ENCODE measurements around the gene CHKA. TPM values are rescaled to one million over a fixed set of nuclear protein-coding genes. Genes with fewer than 3 reads are reported as not detected.
A peak's percentile ranks its signal among the peaks of the same experiment; 100 is the strongest.

Gene CHKA
- total and polyA plus RNA-seq, 2 experiments from 2014 or later = 37.1 to 94.4 TPM

DNA sequence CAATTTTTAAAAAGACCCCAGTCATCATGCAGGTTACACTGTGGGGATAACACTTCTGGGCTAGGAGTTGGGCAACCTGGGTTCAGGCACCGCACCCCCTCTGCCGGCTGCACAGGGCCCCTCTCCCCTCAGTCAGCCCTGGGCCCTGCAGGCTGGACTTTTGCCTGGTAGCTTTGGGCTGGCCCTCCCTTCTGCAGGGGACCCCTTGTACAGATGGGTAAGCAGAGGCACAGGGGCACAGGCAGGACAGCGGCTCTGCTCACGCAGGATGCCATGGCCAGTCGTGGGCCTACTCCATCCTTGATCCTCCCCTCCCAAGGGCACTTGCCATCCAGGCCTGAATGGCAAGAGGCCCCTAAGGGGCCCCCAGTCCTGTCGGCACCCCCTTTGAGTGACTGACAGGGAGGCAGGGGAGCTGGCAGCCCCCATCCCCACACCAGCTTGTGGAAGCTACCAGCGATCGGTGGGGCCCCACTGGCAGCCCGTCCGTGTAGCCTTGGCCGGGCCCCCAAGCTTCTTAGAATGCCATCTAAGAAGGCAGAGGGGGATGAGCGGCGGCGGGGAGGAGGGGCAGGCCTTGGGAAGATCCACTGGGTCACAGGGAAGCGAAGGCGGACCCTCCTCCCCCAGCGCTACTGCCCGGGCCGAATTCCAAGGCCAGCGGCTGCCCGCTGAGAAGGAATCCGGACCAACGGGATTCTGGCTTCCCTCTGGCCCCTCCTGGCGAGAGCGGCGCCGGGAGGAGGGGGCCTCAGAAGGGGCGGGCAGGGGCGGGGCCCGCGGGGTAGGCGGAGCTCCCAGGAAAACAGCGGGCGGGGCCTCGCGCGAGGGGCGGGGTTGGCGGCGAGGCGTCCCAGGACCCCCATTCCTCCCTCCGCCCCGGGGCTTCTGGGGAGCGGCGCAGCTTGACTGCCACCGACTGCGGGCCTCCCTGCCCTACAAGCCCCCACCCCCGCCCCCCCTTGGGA, 6.8 kb upstream of the CHKA start:
- H3K27ac ChIP-seq (ENCODE audit: low read depth) = peak overlapping the region; percentile 100
- DNase-seq (ENCODE audit: low spot score) (peak; percentile 98), ATAC-seq (peak; percentile 89)
- H3K9me3 Mint-ChIP-seq = peaks cover 42% of the 10 kb centered on the region
- no peaks in the 10 kb centered on the region for H3K27me3 ChIP-seq (ENCODE audit: insufficient read depth)
- no peaks in the 10 kb centered on the region for H4K20me1 ChIP-seq (replicated peaks; ENCODE audit: insufficient read depth)
- 0 out of 2 replicates have a peak, but pooled peaks cover 2% of the 10 kb centered on the region for H3K79me2 ChIP-seq (replicated peaks; ENCODE audit: insufficient read depth)
- H2AFZ ChIP-seq = peak overlapping the region; percentile 87; the same call in 1 of the 2 replicates
- peaks cover 28% of the 10 kb centered on the region for H3K36me3 Mint-ChIP-seq (ENCODE audit: low read depth)
- H3K4me2 ChIP-seq = peak overlapping the region; percentile 93
- peak overlapping the region; percentile 92 for H3K27ac Mint-ChIP-seq
- H3K4me1 ChIP-seq (ENCODE audit: insufficient read depth) = peaks cover 56% of the 10 kb centered on the region
- no peaks in the 10 kb centered on the region; the same call in 1 of the 2 replicates for H3K36me3 ChIP-seq (ENCODE audit: insufficient read depth)
- peaks cover 24% of the 10 kb centered on the region for H3K27me3 Mint-ChIP-seq (ENCODE audit: insufficient read depth, low read depth, poor library complexity)
- no peak overlapping the region; the same call in 2 of the 3 replicates for H3K4me3 Mint-ChIP-seq
- peak overlapping the region; percentile 62 for H3K4me3 ChIP-seq
- H3K4me1 Mint-ChIP-seq = peaks cover 58% of the 10 kb centered on the region
- peaks cover 20% of the 10 kb centered on the region for H3F3A ChIP-seq (replicated peaks; ENCODE audit: low read depth)
- H3K9me2 ChIP-seq (ENCODE audit: insufficient read depth) = 0 out of 2 replicates have a peak, but pooled peaks cover 5% of the 10 kb centered on the region
- TF ChIP-seq CREB1 (CRISPR knock-in tag; IDR thresholded peaks at IDR 0.05; ENCODE audit: low read depth) (0 out of 2 replicates have a peak, but pooled peaks have one; percentile 51), JUNB (IDR thresholded peaks at IDR 0.05; ENCODE audit: unreplicated experiment) (no peak), EZH2phosphoT487 (IDR thresholded peaks at IDR 0.05; ENCODE audit: unreplicated experiment) (no peak), ZNF331 (CRISPR knock-in tag; IDR thresholded peaks at IDR 0.05; ENCODE audit: low read depth) (no peak), POLR2AphosphoS5 (IDR thresholded peaks at IDR 0.05; ENCODE audit: low read depth) (peak; percentile 22; the same call in 1 of the 2 replicates), ZNF114 (CRISPR knock-in tag; IDR thresholded peaks at IDR 0.05) (0 out of 2 replicates have a peak, but pooled peaks have one; percentile 17), NANOG (IDR thresholded peaks at IDR 0.05; ENCODE audit: borderline replicate concordance) (no peak), EZH2 (IDR thresholded peaks at IDR 0.05; ENCODE audit: low read depth, unreplicated experiment) (no peak), STAT1 (IDR thresholded peaks at IDR 0.05; ENCODE audit: unreplicated experiment) (no peak)
- TF ChIP-seq, protein P1, sequence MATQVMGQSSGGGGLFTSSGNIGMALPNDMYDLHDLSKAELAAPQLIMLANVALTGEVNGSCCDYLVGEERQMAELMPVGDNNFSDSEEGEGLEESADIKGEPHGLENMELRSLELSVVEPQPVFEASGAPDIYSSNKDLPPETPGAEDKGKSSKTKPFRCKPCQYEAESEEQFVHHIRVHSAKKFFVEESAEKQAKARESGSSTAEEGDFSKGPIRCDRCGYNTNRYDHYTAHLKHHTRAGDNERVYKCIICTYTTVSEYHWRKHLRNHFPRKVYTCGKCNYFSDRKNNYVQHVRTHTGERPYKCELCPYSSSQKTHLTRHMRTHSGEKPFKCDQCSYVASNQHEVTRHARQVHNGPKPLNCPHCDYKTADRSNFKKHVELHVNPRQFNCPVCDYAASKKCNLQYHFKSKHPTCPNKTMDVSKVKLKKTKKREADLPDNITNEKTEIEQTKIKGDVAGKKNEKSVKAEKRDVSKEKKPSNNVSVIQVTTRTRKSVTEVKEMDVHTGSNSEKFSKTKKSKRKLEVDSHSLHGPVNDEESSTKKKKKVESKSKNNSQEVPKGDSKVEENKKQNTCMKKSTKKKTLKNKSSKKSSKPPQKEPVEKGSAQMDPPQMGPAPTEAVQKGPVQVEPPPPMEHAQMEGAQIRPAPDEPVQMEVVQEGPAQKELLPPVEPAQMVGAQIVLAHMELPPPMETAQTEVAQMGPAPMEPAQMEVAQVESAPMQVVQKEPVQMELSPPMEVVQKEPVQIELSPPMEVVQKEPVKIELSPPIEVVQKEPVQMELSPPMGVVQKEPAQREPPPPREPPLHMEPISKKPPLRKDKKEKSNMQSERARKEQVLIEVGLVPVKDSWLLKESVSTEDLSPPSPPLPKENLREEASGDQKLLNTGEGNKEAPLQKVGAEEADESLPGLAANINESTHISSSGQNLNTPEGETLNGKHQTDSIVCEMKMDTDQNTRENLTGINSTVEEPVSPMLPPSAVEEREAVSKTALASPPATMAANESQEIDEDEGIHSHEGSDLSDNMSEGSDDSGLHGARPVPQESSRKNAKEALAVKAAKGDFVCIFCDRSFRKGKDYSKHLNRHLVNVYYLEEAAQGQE (IDR thresholded peaks at IDR 0.05; ENCODE audit: unreplicated experiment) = no peak
- TF ChIP-seq, protein P2, sequence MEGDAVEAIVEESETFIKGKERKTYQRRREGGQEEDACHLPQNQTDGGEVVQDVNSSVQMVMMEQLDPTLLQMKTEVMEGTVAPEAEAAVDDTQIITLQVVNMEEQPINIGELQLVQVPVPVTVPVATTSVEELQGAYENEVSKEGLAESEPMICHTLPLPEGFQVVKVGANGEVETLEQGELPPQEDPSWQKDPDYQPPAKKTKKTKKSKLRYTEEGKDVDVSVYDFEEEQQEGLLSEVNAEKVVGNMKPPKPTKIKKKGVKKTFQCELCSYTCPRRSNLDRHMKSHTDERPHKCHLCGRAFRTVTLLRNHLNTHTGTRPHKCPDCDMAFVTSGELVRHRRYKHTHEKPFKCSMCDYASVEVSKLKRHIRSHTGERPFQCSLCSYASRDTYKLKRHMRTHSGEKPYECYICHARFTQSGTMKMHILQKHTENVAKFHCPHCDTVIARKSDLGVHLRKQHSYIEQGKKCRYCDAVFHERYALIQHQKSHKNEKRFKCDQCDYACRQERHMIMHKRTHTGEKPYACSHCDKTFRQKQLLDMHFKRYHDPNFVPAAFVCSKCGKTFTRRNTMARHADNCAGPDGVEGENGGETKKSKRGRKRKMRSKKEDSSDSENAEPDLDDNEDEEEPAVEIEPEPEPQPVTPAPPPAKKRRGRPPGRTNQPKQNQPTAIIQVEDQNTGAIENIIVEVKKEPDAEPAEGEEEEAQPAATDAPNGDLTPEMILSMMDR (conservative IDR thresholded peaks at IDR 0.05; ENCODE audit: low read depth in 2 of 2) = peak; percentile 13 to 19; a peak in 1 of 4 replicates
- TF ChIP-seq, protein P3, sequence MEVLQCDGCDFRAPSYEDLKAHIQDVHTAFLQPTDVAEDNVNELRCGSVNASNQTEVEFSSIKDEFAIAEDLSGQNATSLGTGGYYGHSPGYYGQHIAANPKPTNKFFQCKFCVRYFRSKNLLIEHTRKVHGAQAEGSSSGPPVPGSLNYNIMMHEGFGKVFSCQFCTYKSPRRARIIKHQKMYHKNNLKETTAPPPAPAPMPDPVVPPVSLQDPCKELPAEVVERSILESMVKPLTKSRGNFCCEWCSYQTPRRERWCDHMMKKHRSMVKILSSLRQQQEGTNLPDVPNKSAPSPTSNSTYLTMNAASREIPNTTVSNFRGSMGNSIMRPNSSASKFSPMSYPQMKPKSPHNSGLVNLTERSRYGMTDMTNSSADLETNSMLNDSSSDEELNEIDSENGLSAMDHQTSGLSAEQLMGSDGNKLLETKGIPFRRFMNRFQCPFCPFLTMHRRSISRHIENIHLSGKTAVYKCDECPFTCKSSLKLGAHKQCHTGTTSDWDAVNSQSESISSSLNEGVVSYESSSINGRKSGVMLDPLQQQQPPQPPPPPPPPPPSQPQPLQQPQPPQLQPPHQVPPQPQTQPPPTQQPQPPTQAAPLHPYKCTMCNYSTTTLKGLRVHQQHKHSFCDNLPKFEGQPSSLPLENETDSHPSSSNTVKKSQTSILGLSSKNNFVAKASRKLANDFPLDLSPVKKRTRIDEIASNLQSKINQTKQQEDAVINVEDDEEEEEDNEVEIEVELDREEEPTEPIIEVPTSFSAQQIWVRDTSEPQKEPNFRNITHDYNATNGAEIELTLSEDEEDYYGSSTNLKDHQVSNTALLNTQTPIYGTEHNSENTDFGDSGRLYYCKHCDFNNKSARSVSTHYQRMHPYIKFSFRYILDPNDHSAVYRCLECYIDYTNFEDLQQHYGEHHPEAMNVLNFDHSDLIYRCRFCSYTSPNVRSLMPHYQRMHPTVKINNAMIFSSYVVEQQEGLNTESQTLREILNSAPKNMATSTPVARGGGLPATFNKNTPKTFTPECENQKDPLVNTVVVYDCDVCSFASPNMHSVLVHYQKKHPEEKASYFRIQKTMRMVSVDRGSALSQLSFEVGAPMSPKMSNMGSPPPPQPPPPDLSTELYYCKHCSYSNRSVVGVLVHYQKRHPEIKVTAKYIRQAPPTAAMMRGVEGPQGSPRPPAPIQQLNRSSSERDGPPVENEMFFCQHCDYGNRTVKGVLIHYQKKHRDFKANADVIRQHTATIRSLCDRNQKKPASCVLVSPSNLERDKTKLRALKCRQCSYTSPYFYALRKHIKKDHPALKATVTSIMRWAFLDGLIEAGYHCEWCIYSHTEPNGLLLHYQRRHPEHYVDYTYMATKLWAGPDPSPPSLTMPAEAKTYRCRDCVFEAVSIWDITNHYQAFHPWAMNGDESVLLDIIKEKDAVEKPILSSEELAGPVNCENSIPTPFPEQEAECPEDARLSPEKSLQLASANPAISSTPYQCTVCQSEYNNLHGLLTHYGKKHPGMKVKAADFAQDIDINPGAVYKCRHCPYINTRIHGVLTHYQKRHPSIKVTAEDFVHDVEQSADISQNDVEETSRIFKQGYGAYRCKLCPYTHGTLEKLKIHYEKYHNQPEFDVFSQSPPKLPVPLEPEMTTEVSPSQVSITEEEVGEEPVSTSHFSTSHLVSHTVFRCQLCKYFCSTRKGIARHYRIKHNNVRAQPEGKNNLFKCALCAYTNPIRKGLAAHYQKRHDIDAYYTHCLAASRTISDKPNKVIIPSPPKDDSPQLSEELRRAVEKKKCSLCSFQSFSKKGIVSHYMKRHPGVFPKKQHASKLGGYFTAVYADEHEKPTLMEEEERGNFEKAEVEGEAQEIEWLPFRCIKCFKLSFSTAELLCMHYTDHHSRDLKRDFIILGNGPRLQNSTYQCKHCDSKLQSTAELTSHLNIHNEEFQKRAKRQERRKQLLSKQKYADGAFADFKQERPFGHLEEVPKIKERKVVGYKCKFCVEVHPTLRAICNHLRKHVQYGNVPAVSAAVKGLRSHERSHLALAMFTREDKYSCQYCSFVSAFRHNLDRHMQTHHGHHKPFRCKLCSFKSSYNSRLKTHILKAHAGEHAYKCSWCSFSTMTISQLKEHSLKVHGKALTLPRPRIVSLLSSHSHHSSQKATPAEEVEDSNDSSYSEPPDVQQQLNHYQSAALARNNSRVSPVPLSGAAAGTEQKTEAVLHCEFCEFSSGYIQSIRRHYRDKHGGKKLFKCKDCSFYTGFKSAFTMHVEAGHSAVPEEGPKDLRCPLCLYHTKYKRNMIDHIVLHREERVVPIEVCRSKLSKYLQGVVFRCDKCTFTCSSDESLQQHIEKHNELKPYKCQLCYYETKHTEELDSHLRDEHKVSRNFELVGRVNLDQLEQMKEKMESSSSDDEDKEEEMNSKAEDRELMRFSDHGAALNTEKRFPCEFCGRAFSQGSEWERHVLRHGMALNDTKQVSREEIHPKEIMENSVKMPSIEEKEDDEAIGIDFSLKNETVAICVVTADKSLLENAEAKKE (CRISPR knock-in tag; IDR thresholded peaks at IDR 0.05) = no peak
